Upper lobe of left lung (tissue), 6 donors: ENCODE measurements around the gene RNF26. TPM values are rescaled to one million over a fixed set of nuclear protein-coding genes. Genes with fewer than 3 reads are reported as not detected.

ENCODE experiments used
- ATAC-seq, 2 donors: fragments of 200-7000 bp; cut with Tn5 transposase; one replicate each; pipeline ENCODE4 v1.9.1; 2022; ENCODE audit warnings: mild to moderate bottlenecking in 2 of 2, moderate library complexity in 2 of 2; ENCODE audit not compliant: low FRiP score in 2 of 2
- DNase-seq, 2 donors: peaks; one replicate each; pipeline ENCODE4 v3.0.0-alpha.2; 2019 to 2020
- H3K27ac ChIP-seq, 4 donors: fragments of 200-600 bp; sonication (generic); one replicate each; pipeline ENCODE4 v1.5.1; 2016 to 2019
- H3K27me3 ChIP-seq, 4 donors: fragments of 200-600 bp; sonication (generic); one replicate each; pipeline ENCODE4 v1.5.1; 2017 to 2019
- H3K36me3 ChIP-seq, 4 donors: fragments of 200-600 bp; sonication (generic); one replicate each; pipeline ENCODE4 v1.5.1; 2016 to 2019
- H3K4me1 ChIP-seq, 4 donors: fragments of 200-600 bp; sonication (generic); one replicate each; pipeline ENCODE4 v1.5.1; 2018 to 2019
- H3K4me3 ChIP-seq, 4 donors: fragments of 200-600 bp; sonication (generic); one replicate each; pipeline ENCODE4 v1.5.1; 2017 to 2019; ENCODE audit warnings: mild to moderate bottlenecking in 2 of 4, moderate library complexity in 1 of 4
- H3K9me3 ChIP-seq, 4 donors: fragments of 200-600 bp; sonication (generic); one replicate each; pipeline ENCODE4 v1.5.1; 2018 to 2019
- CTCF ChIP-seq, 6 experiments: fragments of 450-650 bp in 4 of 6; fragments of 200-600 bp in 2 of 6; sonication (generic) in 2 of 6; IDR thresholded peaks; one replicate each; pipeline ENCODE4 v1.5.1; 2016 to 2019; ENCODE audit warnings: antibody characterized with exemption in 6 of 6
- EP300 ChIP-seq, 4 donors: sonication (generic); formaldehyde crosslinking; IDR thresholded peaks; one replicate each; pipeline ENCODE4 v1.5.1; 2017; ENCODE audit warnings: antibody characterized with exemption in 4 of 4, control low read depth in 2 of 4
- POLR2A ChIP-seq, 4 donors: fragments of 450-650 bp; IDR thresholded peaks; one replicate each; pipeline ENCODE4 v1.5.1; 2016 to 2017; ENCODE audit warnings: antibody characterized with exemption in 4 of 4, mild to moderate bottlenecking in 2 of 4
- POLR2AphosphoS5 ChIP-seq, 2 donors: sonication (generic); formaldehyde crosslinking; IDR thresholded peaks; one replicate each; pipeline ENCODE4 v1.5.1; 2017; ENCODE audit warnings: antibody characterized with exemption in 2 of 2
- WGBS, 2 donors: methylation state at CpG; one replicate each; pipeline ENCODE4 v1.1.5; 2017 to 2018; 5-methylcytosine and 5-hydroxymethylcytosine counted together
- total RNA-seq, 6 donors: library from RNA; depleted of rRNA in 4 of 6; stranded (reverse); fragments of >200 nt in 4 of 6; gene quantifications; one replicate each; pipeline versions ENCODE4 v1.1.0 to v1.2.1, GENCODE V29; 2016 to 2021
- donor health status: DM: no; HTN: no; CAD: no; lungs with moderate emphysema.
- donor health status: DM: no; HTN: yes; CAD: no; lungs with severe emphysema.

Gene RNF26
- total RNA-seq, 6 donors from 2014 or later, result 5.2 to 25.5 (median 14.8) TPM

GRCh38 chr11:119371067-119371601, 36.8 kb downstream of the RNF26 start:
- Histone ChIP-seq H3K27ac (peak overlapping the region in 1 of 4 donors; percentile 28), H3K4me3 (no peak overlapping the region), H3K36me3 (no peaks in the 10 kb centered on the region), H3K4me1 (peaks cover 26 to 38% (median 35%) of the 10 kb centered on the region in 4 donors), H3K9me3 (no peaks in the 10 kb centered on the region), H3K27me3 (no peaks in the 10 kb centered on the region)
- no peak for DNase-seq
- no peak for TF ChIP-seq EP300 (IDR thresholded peaks at IDR 0.05)
- TF ChIP-seq POLR2AphosphoS5 (IDR thresholded peaks at IDR 0.05), result no peak
- TF ChIP-seq POLR2A (IDR thresholded peaks at IDR 0.05), result no peak
- TF ChIP-seq CTCF (IDR thresholded peaks at IDR 0.05), result no peak
- WGBS, 2 donors, result 82 to 86% methylated on average over 7 to 8 of the region's 8 CpGs
- no peak for ATAC-seq

- Histone ChIP-seq H3K4me3 (no peak overlapping the region), H3K9me3 (no peaks in the 10 kb centered on the region), H3K36me3 (no peaks in the 10 kb centered on the region), H3K27me3 (no peaks in the 10 kb centered on the region), H3K27ac (no peak overlapping the region), H3K4me1 (peaks cover 32 to 44% (median 41%) of the 10 kb centered on the region in 4 donors)
- TF ChIP-seq CTCF (IDR thresholded peaks at IDR 0.05) (no peak), EP300 (IDR thresholded peaks at IDR 0.05) (no peak), POLR2AphosphoS5 (IDR thresholded peaks at IDR 0.05) (no peak), POLR2A (IDR thresholded peaks at IDR 0.05) (no peak)
- ATAC-seq (no peak), DNase-seq (no peak)
- WGBS, 2 donors, result 75% methylated on average over 8 of the region's 8 CpGs
Observed at GRCh38 chr11:119371778-119372182, 37.5 kb downstream of the RNF26 start.

- ATAC-seq (no peak), DNase-seq (peak in 1 of 2 donors; percentile 73)
- H3K27me3 ChIP-seq, result no peaks in the 10 kb centered on the region
- H3K27ac ChIP-seq, result no peak overlapping the region
- H3K9me3 ChIP-seq, result no peaks in the 10 kb centered on the region
- WGBS, 2 donors, result 86 to 89% methylated on average over 16 to 26 of the region's 26 CpGs
- H3K36me3 ChIP-seq, result no peaks in the 10 kb centered on the region
- no peak overlapping the region for H3K4me3 ChIP-seq
- TF ChIP-seq CTCF (IDR thresholded peaks at IDR 0.05) (no peak), POLR2AphosphoS5 (IDR thresholded peaks at IDR 0.05) (no peak)
- peaks cover 34 to 44% (median 41%) of the 10 kb centered on the region in 4 donors for H3K4me1 ChIP-seq
Observed at GRCh38 chr11:119372260-119373058, 38.1 kb downstream of the RNF26 start.

GRCh38 chr11:119373059-119373920, 39.0 kb downstream of the RNF26 start:
- no peak overlapping the region for H3K27ac ChIP-seq
- DNase-seq (peak; percentile 13 to 56), ATAC-seq (no peak)
- no peaks in the 10 kb centered on the region for H3K27me3 ChIP-seq
- WGBS, 2 donors, result 79 to 80% methylated on average over 21 to 23 of the region's 23 CpGs
- no peak for TF ChIP-seq CTCF (IDR thresholded peaks at IDR 0.05)
- TF ChIP-seq POLR2AphosphoS5 (IDR thresholded peaks at IDR 0.05), result no peak
- no peak for TF ChIP-seq POLR2A (IDR thresholded peaks at IDR 0.05)
- no peak for TF ChIP-seq EP300 (IDR thresholded peaks at IDR 0.05)
- no peak overlapping the region for H3K4me3 ChIP-seq
- H3K9me3 ChIP-seq, result no peaks in the 10 kb centered on the region
- H3K4me1 ChIP-seq, result peaks cover 30 to 44% (median 40%) of the 10 kb centered on the region in 4 donors
- H3K36me3 ChIP-seq, result no peaks in the 10 kb centered on the region
